ENCODE measurements around the gene PGF. TPM values are rescaled to one million over a fixed set of nuclear protein-coding genes. Genes with fewer than 3 reads are reported as not detected.

PGF gene
- polyA plus RNA-seq, 4 donors, result 1.6 to 14.0 (median 6.9) TPM

- H3K27ac ChIP-seq (ENCODE audit: low read depth in 1 of 3, low read length in 2 of 3), result no peak overlapping the region
- peaks cover 0 to 14% (median 5%) of the 10 kb centered on the region in 3 donors for H3K4me1 ChIP-seq (ENCODE audit: control insufficient read depth in 3 of 3, insufficient read depth in 2 of 3, low read depth in 1 of 3, low read length in 2 of 3)
- whole genome bisulfite sequencing, 3 donors, result 85 to 88% (median 86%) methylated on average over 11 of the region's 11 CpGs
- no peaks in the 10 kb centered on the region for H3K9me3 ChIP-seq (ENCODE audit: control insufficient read depth in 2 of 2, insufficient read depth in 1 of 2, low read depth in 1 of 2, low read length in 1 of 2)
- DNase-seq (no peak), FAIRE-seq (no peak)
- no peaks in the 10 kb centered on the region for H3K36me3 ChIP-seq (ENCODE audit: control insufficient read depth in 3 of 3, insufficient read depth in 2 of 3, low read depth in 1 of 3, low read length in 3 of 3)
- no peaks in the 10 kb centered on the region for H3K27me3 ChIP-seq (ENCODE audit: control insufficient read depth in 3 of 3, insufficient read depth in 3 of 3, low read length in 3 of 3)
- H3K4me3 ChIP-seq (ENCODE audit: low read depth in 1 of 3, low read length in 3 of 3), result no peak overlapping the region
Observed at GRCh38 chr14:74976264-74977113, 21.1 kb upstream of the PGF start.

- Histone ChIP-seq H3K4me3 (ENCODE audit: low read depth in 1 of 3, low read length in 3 of 3) (no peak overlapping the region), H3K27me3 (ENCODE audit: control insufficient read depth in 3 of 3, insufficient read depth in 3 of 3, low read length in 3 of 3) (no peaks in the 10 kb centered on the region), H3K36me3 (ENCODE audit: control insufficient read depth in 3 of 3, insufficient read depth in 2 of 3, low read depth in 1 of 3, low read length in 3 of 3) (no peaks in the 10 kb centered on the region), H3K27ac (ENCODE audit: low read depth in 1 of 3, low read length in 2 of 3) (peak overlapping the region in 1 of 3 donors; percentile 50), H3K9me3 (ENCODE audit: control insufficient read depth in 2 of 2, insufficient read depth in 1 of 2, low read depth in 1 of 2, low read length in 1 of 2) (no peaks in the 10 kb centered on the region), H3K4me1 (ENCODE audit: control insufficient read depth in 3 of 3, insufficient read depth in 2 of 3, low read depth in 1 of 3, low read length in 2 of 3) (peaks cover 0 to 14% (median 5%) of the 10 kb centered on the region in 3 donors)
- FAIRE-seq (no peak), DNase-seq (peak in 1 of 2 donors; percentile 37)
- 63 to 66% (median 64%) methylated on average over 12 of the region's 12 CpGs for WGBS, 3 donors
Observed at GRCh38 chr14:74975059-74975810, 19.8 kb upstream of the PGF start.

- 80 to 88% (median 81%) methylated on average over 15 of the region's 15 CpGs for WGBS, 3 donors
- peak overlapping the region in 1 of 3 donors; percentile 50 for H3K27ac ChIP-seq (ENCODE audit: low read depth in 1 of 3, low read length in 2 of 3)
- H3K36me3 ChIP-seq (ENCODE audit: control insufficient read depth in 3 of 3, insufficient read depth in 2 of 3, low read depth in 1 of 3, low read length in 3 of 3), result no peaks in the 10 kb centered on the region
Observed at GRCh38 chr14:74974364-74975058, 19.1 kb upstream of the PGF start.

DNA sequence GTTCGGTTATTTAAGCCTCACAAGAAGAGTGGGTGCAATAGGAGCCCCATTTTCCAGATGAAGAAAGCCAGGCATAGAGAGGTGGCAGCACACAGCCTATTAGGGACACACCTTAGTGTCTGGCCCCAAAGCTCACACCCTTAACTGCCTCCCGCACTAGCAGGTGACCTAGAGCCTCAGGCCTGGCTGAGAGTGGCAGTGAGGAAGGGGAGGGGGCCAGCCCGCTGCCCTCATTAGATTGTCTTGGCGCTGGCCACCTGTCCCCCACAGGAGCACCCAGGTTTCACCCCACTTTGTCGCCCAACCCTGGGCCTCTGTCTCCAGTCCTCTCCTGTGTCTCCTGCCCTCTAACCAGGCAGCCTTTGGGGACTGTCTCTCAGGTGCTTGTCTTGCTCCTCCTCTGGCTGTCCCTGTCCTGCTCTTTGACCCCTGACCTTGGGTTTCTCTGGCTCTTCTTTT is 18.5 kb upstream of the PGF start:
- FAIRE-seq (no peak), DNase-seq (no peak)
- H3K27ac ChIP-seq (ENCODE audit: low read depth in 1 of 3, low read length in 2 of 3), result no peak overlapping the region
- no peak overlapping the region for H3K4me3 ChIP-seq (ENCODE audit: low read depth in 1 of 3, low read length in 3 of 3)
- no peaks in the 10 kb centered on the region for H3K27me3 ChIP-seq (ENCODE audit: control insufficient read depth in 3 of 3, insufficient read depth in 3 of 3, low read length in 3 of 3)
- 63 to 84% (median 81%) methylated on average over 5 of the region's 5 CpGs for WGBS, 3 donors
- H3K9me3 ChIP-seq (ENCODE audit: control insufficient read depth in 2 of 2, insufficient read depth in 1 of 2, low read depth in 1 of 2, low read length in 1 of 2), result no peaks in the 10 kb centered on the region
- peaks cover 0 to 14% (median 5%) of the 10 kb centered on the region in 3 donors for H3K4me1 ChIP-seq (ENCODE audit: control insufficient read depth in 3 of 3, insufficient read depth in 2 of 3, low read depth in 1 of 3, low read length in 2 of 3)
- H3K36me3 ChIP-seq (ENCODE audit: control insufficient read depth in 3 of 3, insufficient read depth in 2 of 3, low read depth in 1 of 3, low read length in 3 of 3), result no peaks in the 10 kb centered on the region

More at GRCh38 chr14:74974364-74975058, 19.1 kb upstream of the PGF start:
- Histone ChIP-seq H3K9me3 (ENCODE audit: control insufficient read depth in 2 of 2, insufficient read depth in 1 of 2, low read depth in 1 of 2, low read length in 1 of 2) (no peaks in the 10 kb centered on the region), H3K4me1 (ENCODE audit: control insufficient read depth in 3 of 3, insufficient read depth in 2 of 3, low read depth in 1 of 3, low read length in 2 of 3) (peaks cover 0 to 14% (median 5%) of the 10 kb centered on the region in 3 donors), H3K4me3 (ENCODE audit: low read depth in 1 of 3, low read length in 3 of 3) (no peak overlapping the region), H3K27me3 (ENCODE audit: control insufficient read depth in 3 of 3, insufficient read depth in 3 of 3, low read length in 3 of 3) (no peaks in the 10 kb centered on the region)
- DNase-seq (no peak), FAIRE-seq (no peak)

DNA sequence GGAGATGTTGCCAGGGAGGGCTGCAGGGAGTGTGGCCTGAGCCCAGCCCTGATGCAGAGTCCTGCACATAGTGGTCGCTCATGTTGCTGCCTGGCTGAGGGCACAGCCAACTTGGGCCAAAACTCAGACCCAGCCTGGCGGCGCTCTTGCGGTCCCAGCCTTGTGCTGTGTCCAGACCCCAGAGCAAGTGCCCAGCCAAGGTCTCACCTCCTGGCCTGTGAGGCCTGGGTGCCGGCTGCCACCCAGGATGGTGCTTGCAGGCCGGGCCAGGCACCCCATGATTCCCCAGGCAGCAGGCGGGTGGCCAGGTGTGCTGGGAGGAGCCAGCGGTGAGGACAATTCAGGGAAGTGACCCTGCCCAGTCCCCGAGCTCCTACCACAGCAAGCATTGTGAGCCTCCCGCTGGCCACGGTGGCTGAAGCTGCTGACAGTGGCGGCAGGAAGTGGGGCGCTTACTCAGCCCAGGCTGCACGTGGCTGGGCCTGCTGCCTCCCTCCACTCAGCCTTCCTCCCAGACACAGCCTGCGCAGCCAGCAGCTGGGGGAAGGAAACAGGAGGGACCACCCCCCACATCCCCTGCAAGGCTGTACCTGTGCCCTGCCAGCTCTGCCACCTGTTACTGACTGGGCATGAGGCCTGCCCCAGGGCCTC is 17.7 kb upstream of the PGF start:
- no peak overlapping the region for H3K4me3 ChIP-seq (ENCODE audit: low read depth in 1 of 3, low read length in 3 of 3)
- H3K36me3 ChIP-seq (ENCODE audit: control insufficient read depth in 3 of 3, insufficient read depth in 2 of 3, low read depth in 1 of 3, low read length in 3 of 3), result no peaks in the 10 kb centered on the region
- DNase-seq (no peak), FAIRE-seq (no peak)
- peaks cover 0 to 14% (median 5%) of the 10 kb centered on the region in 3 donors for H3K4me1 ChIP-seq (ENCODE audit: control insufficient read depth in 3 of 3, insufficient read depth in 2 of 3, low read depth in 1 of 3, low read length in 2 of 3)
- no peaks in the 10 kb centered on the region for H3K9me3 ChIP-seq (ENCODE audit: control insufficient read depth in 2 of 2, insufficient read depth in 1 of 2, low read depth in 1 of 2, low read length in 1 of 2)
- peak overlapping the region in 1 of 3 donors; percentile 35 for H3K27ac ChIP-seq (ENCODE audit: low read depth in 1 of 3, low read length in 2 of 3)
- H3K27me3 ChIP-seq (ENCODE audit: control insufficient read depth in 3 of 3, insufficient read depth in 3 of 3, low read length in 3 of 3), result no peaks in the 10 kb centered on the region
- 67 to 88% (median 73%) methylated on average over 13 to 15 of the region's 15 CpGs for WGBS, 3 donors

DNA sequence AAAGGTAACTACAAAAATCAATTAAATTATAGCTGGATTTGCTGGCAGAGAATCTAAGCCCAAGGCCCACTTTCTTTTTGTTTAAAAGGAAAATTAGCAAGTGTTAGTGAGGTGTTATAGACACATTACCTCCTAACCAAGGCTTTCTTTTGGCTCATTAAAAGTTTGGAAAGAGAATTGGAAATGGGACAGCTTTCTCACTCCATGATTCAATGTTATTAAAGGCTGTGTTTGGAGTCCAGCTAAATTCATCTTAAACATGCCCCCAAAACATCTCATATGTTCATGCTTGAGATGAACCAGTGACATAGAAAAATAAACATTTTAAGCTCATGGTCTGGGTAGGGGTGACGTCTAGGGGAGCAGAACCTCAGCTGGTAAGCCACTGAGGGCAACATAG is 13.4 kb upstream of the PGF start:
- FAIRE-seq, result no peak
- Histone ChIP-seq H3K27ac (ENCODE audit: low read depth in 1 of 3, low read length in 2 of 3) (no peak overlapping the region), H3K36me3 (ENCODE audit: control insufficient read depth in 3 of 3, insufficient read depth in 2 of 3, low read depth in 1 of 3, low read length in 3 of 3) (no peaks in the 10 kb centered on the region), H3K9me3 (ENCODE audit: control insufficient read depth in 2 of 2, insufficient read depth in 1 of 2, low read depth in 1 of 2, low read length in 1 of 2) (no peaks in the 10 kb centered on the region), H3K4me1 (ENCODE audit: control insufficient read depth in 3 of 3, insufficient read depth in 2 of 3, low read depth in 1 of 3, low read length in 2 of 3) (peaks cover 0 to 4% (median under 1%) of the 10 kb centered on the region in 3 donors), H3K27me3 (ENCODE audit: control insufficient read depth in 3 of 3, insufficient read depth in 3 of 3, low read length in 3 of 3) (no peaks in the 10 kb centered on the region), H3K4me3 (ENCODE audit: low read depth in 1 of 3, low read length in 3 of 3) (no peak overlapping the region)
- 57 to 81% (median 79%) methylated on average over 1 of the region's 1 CpG for WGBS, 3 donors
- no peak for DNase-seq

DNA sequence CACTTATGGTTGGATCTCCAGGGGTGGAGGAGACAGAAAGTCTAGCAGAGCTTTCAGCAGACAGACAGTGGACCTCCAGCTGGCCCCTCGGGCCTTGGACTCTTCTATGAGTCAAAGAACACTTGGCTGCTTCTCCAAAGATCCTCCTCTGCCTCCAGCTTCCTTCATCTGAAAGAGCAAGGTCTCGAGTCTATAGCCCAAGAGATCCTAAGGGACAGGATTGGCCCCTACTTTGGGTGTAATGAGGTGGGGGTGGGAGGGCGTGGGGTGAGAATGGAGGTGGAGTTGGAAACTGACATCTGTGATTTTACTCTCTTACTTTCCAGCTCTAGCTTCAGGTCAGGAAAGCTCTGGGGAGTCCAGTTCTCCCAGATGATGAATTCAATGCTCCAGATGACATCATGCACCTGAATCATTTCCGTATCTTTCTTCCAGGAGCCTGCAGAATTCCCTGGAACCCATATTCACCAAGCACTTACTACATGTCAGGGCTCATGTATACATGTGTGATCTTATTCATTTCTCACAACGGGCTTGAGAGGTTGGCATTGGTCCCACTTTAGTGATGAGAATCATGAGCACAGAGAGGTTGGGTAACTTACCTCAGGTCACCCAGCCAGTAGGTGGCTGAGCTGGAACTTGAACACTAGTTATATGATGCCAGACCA is 10.2 kb upstream of the PGF start:
- no peak overlapping the region for H3K27ac ChIP-seq (ENCODE audit: low read depth in 1 of 3, low read length in 2 of 3)
- no peaks in the 10 kb centered on the region for H3K27me3 ChIP-seq (ENCODE audit: control insufficient read depth in 3 of 3, insufficient read depth in 3 of 3, low read length in 3 of 3)
- H3K36me3 ChIP-seq (ENCODE audit: control insufficient read depth in 3 of 3, insufficient read depth in 2 of 3, low read depth in 1 of 3, low read length in 3 of 3), result no peaks in the 10 kb centered on the region
- no peaks in the 10 kb centered on the region for H3K9me3 ChIP-seq (ENCODE audit: control insufficient read depth in 2 of 2, insufficient read depth in 1 of 2, low read depth in 1 of 2, low read length in 1 of 2)
- DNase-seq (no peak), FAIRE-seq (no peak)
- H3K4me3 ChIP-seq (ENCODE audit: low read depth in 1 of 3, low read length in 3 of 3), result no peak overlapping the region
- WGBS, 3 donors, result 62 to 71% (median 71%) methylated on average over 5 of the region's 5 CpGs
- no peaks in the 10 kb centered on the region for H3K4me1 ChIP-seq (ENCODE audit: control insufficient read depth in 3 of 3, insufficient read depth in 2 of 3, low read depth in 1 of 3, low read length in 2 of 3)

Data from small intestine (tissue), 7 donors.